NCI-H510A treated with DMSO at 0.1 percent for 48 hours (cell line): ENCODE results near the gene CLTC.
"Not testable (repeated sequence)": the region's sequence is repeated elsewhere in the genome, so short reads cannot be mapped to it uniquely, and the experiment has no call there.

Source experiments
- DNase-seq: peaks from one replicate; lab custom pipeline; 2025; lab: John Stamatoyannopoulos, UW

Gene CLTC

DNA sequence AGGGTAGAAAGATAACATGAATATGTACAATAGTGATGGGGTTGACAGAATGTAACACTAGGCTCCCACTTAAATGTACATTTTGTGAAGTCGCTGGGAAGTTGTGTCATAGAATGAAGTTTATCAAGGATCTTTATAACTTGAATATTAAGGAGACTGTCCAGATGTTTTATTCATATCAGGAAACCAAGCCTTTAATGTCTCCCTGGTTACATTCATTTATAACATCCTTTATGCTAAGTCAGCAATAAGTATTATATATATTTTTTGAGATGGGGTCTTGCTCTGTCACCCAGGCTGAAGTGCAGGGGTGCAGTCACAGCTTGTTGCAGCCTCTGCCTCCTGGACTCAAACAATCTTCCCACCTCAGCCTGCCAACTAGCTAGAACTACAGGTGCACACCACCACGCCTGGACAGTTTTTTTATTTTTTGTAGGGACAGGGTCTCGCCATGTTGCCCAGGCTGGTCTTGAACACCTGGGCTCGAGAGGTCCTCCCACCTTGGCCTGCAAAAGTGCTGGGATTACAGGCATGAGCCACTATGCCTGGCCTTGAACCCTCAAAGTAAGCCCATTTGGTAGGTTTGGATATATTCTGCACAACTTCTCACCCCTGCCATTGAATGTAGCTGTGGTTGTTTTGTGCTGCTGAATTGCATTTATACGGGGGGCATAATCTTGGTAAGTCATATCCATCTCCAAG, 14.1 kb downstream of the CLTC start:
- no peak for DNase-seq

DNA sequence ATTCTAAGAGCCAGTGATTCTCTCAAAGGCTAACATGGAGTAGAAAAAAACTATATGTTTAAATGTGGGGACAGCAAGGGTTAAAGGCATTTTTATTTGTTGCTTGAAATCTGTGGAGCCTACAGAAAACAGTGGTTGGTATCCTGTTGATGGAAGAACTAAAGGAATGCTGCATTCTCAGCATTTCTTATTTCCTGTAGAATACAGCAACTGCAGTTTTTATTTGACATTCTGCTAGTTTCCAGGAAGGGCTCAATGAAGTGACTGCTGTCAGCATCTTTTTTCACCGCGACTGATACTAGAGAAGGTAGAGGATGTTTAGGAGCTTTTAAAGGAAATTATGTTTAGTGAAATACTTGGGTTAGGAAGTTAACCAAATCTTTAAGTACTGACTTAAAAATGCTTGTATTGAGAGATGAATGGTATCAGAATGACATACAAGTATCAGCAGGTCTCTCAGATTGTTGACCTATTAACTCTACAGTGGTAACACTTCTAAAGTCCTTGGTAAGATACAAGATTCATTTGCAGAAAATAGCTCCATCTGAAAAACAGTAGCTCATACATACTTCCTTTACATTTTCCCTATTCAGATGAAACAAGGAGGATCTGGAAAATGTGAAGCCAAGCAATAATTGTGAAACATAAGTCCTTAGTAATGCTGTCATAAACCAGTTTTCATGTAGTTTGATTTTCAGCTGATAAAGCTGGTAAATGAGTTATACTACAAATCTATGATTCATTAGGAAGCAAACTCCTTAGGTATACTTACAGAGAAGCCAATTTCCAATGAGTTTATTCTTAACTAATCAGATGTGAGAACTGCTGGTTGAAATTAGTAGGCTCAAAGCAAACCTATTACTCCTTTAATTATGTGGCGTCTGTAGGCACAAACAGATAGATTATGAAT, 15.2 kb downstream of the CLTC start:
- no peak for DNase-seq

DNA sequence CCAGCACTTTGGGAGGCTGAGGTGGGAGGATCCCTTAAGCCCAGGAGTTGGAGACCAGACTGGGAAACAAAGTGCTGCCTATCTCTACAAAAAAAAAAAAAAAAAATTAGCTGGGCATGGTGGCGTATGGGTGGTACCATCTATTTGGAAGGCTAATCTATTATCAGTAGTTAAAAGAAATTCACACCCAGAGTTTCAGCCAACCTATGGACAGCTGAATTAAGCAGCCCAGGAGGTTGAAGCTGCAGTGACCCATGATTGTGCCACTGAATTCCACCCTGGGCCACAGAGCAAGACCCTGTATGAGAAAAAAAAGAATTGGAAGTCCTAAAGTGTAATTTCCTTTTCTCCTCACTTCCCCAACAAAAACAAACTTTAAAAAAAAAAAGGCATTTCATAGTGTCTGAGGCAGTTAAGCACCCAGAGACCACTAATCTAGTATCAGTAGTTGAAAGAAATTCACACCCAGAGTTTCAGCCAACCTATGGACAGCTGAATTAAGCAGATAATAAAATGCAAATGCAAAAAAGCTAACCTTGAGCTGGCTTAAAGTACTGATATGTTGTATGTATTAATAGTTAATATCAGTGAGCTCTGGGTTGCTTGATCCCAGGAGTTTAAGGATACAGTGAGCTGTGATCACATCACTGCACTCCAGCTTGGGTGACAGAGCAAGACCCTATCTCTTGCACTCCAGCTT, 18.1 kb downstream of the CLTC start:
- no peak for DNase-seq

DNA sequence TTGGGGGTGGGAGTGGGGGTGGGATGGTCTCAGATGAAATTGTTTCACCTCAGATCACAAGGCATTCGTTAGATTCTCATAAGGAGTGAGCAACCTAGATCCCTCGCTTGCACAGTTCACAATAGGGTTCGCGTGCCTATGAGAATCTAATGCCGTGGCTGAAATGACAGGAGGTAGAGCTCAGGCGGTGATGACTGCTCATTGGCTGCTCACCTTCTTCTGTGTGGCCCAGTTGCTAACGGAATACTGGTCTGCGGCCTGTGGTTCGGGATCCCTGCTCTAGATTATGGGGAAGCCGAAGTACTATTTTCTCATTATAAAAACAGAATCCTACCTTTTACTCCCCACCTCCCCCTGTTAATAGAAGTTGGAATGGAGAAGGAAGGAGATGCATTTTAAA, 18.9 kb downstream of the CLTC start:
- DNase-seq: no peak

DNA sequence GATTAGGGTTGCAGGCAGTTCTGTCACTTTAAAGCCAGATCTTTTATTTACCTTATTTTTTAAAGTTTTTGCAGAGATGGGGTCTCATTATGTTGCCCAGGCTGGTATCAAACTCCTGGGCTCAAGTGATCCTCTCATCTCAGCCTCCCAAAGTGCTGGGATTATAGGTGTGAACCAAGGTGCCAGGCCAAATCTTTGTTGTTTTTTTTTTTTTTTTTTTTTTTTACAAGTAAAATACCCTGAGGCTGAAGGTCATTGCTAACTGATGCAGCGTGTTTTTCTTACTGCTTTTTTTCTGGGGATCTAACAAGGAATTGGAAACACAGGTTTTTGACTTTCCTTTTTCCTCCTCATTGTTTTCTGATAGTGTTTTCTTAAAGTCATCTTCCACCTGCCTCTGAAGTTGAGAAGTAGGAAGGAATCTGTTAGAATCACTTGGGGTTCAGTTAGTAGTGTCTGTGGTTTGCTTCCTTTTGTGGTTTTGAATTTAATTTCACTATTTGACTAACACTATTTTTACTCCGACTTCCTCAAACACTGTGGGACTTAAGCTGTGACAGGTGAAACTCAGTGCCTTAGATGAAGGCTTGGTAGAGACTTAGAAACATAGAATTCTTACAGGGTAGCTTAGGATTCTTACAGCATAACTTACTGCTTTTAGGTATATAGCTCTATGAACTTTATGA, 22.2 kb downstream of the CLTC start:
- DNase-seq: no peak

DNA sequence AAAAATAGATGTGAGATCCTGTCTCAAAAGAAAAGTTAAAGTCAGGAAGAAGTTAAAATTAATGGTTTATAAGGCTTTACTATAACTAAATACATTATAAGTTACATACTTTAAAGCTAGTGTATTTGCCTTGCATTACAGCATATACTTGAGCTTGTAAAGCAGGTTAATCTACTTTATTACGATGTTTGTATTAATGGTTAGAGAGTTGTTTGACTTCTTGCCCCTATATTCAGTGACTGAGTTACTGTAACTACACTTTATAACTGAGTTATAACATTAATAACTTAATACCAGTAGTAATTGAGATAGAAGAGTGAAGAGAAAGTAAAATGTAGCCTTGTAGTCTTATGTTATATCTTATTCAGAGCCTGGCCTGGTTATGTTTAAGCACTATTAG, 22.9 kb downstream of the CLTC start:
- peak; percentile 23 for DNase-seq

DNA sequence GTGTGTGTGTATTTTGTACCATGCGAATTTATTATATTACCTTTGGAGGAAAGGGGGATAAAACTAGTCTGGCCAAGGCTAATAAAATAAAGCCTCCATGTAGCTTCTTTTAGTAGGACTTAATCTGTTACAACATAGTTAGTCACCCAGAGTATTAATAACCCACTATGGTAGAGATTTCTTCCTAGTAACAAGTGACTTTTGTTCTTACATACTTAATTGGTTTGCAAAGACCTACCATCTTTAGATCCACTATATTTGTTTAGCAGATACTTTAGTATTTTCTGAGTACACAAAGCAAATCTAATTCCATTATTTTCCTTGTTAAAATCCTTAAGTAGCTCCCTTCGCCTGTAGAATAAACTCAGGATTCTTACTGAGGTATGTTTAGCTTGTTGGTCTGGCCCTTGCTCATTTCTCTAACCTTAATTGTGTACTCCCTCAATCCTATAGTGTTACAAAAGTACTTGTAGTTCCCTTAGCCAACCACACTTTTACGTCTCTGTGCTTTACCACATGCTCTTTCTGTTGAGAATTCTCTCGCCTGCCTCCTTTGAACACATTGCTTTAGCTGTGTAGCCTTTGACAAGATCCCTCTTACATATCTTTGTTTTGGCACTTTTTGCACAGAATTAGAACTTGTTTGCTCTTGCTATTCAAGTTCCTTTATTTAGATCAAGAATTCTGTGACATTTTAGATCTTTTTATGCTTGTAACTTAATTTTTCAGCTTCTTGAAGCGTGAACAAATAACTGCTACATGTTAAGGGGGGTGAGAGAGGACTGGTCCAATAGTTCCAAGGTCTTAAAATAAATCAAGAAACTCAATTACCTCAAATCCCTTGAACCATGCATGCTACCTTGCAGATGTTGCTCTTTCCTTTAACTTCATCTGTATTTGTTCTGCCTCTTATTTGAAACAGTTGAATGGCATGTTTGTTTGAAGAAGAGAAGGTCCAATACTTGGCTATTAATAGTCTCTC, 23.8 kb downstream of the CLTC start:
- DNase-seq: peak; percentile 29

DNA sequence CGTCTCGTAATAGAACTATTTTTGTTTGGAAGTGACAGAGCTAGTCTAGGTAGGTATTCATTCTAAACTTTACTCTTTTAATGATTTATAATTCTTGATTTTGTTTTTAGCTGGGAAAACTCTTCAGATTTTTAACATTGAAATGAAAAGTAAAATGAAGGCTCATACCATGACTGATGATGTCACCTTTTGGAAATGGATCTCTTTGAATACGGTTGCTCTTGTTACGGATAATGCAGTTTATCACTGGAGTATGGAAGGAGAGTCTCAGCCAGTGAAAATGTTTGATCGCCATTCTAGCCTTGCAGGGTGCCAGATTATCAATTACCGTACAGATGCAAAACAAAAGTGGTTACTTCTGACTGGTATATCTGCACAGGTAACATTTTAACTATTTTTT, 27.6 kb downstream of the CLTC start:
- DNase-seq: no peak

DNA sequence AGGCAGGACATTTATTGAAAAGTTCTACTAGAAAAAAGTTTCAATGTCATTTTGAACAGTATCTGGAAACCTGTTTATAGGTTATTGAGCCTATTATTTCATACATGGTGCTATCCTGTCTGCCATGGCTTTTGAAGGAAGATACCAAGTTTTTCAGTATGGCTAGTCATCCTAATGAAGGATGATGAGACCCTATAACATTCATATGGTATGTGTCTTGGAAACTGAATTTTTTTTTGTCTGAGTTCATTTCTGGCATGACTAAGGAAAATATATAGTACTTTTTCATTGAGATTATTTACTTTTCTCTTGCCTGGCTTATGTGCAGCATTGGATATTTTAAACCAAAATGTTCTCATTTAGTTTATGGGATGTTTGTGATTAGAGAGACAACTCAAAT, 30.2 kb downstream of the CLTC start:
- no peak for DNase-seq

DNA sequence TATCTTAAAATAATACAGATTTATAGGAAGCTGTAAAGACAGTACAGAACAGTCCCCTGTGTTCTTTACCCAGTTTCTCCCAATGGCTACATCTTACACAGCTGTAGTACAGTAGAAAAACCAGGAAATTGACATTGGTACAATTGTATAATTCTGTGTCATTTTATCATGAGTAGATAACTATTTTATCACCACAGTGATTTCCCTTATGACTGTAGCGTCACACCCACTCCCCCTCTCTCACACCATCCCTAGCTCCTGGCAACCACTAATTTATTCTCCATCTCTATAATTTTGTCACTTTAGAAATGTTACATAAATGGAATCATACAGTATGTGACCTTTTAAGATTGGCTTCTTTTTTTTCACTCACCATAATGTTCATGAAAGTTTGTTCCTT, 30.9 kb downstream of the CLTC start:
- no peak for DNase-seq

DNA sequence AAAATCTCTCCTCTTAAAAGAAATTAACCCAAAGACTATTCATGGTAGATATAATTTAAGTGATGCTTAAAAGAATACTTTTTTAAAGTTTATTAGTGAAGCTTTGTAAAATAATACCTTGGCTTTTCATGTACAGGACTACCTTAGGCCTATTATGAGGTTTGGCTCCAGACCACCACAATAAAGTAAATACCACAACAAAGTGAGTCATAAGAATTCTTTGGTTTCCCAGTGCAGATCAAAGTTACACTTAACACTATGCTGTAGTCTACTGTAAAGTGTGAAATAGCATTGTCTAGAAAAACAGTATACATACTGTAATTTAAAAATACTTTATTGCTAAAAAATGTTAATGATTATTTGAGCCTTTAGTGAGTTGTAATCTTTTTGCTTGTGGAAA, 31.7 kb downstream of the CLTC start:
- DNase-seq: no peak

DNA sequence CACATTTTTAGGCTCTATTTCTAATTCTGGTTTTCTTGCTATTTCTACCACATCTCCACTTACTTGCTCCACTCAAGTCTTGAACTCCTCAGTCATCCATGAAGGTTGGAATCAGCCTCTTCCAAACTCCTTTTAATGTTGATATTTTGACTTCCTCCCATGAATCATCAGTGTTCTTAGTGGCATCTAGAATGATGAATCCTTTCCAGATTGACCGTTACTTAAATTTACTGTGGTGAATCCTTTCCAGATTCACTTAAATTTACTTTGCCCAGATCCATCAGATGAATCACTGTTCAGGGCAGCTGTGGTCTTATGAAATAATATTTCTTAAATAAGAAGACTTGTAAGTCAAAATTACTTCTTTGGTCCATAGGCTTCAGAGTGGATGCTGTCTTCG, 32.4 kb downstream of the CLTC start:
- no peak for DNase-seq

DNA sequence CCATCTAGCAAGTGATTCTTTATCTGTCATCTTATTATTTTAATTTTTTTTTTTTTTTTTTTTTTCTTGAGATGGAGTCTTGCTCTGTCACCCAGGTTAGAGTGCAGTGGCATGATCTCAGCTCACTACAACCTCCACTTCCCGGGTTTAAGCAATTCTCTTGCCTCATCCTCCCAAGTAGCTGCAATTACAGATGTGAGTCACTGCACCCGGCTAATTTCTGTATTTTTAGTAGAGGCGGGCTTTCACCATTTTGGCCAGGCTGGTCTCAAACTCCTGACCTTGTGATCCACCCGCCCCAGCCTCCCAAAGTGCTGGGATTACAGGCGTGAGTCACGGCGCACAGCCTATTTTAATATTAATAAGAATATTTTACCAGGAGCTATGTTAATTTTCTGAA, 36.9 kb downstream of the CLTC start:
- DNase-seq: not testable (repeated sequence)

DNA sequence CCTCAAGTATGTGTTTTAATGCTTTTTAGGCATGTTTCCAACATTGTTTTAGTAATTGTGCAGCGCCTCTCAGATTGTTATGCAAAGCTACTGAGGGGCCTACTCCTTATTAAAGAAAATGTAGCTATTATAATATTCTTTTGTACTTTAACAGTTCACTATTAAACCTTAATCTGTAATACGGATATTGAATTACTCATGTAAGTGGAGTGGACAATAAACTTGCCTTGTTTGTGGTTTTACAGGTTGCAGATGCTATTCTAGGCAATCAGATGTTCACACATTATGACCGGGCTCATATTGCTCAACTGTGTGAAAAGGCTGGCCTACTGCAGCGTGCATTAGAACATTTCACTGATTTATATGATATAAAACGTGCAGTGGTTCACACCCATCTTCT, 46.5 kb downstream of the CLTC start:
- no peak for DNase-seq

DNA sequence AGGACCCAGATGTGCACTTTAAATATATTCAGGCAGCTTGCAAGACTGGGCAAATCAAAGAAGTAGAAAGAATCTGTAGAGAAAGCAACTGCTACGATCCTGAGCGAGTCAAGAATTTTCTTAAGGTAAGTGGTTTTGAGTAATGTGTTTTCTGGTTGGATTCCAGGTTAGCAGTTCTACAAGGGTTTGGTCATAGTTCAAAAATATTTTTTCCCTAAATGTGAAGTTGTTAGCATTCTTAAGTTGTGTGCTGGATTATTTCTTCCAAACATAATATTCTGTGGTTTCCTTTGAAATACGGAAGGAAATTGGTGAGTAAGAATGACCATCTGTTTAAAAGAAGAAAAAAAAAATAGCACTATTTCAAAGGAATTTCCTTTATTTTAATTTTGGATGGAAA, 49.1 kb downstream of the CLTC start:
- no peak for DNase-seq

DNA sequence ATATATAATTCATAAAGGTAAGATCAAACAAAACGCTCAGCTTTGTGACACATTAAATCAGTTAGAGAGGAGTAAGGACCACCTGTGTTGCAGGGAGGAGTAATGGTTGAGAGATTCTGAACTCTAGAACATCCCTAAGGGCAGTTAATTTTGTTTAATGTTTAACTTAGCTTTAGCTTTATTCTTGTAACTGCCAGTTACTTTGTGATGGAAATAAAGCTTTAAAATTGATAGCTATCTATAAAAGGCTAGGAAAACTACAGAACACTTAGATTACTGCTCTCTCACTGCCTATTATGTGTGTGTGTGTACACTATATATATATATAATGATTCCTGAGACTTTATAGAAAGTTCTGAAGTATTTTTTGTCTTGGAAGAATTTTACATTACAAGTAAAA, 49.7 kb downstream of the CLTC start:
- DNase-seq: no peak

DNA sequence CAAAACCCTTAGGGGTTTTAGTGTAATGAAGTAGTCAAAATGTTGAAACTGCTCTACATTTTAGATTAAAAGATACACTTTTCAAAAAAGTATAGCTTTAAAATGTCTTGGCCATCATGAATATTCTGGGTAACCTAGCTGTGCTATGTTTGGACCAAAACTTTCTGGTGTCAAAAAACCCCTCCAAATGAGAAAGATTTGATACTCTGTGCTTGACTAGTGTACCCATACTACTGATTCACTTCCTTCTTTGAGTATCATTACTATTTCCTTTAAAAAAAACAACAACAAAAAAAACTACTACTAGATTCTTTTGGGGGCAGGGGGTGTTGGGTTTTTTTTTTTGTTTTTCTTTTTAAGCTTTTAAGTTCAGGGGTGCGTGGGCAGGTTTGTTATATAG, 50.2 kb downstream of the CLTC start:
- no peak for DNase-seq

DNA sequence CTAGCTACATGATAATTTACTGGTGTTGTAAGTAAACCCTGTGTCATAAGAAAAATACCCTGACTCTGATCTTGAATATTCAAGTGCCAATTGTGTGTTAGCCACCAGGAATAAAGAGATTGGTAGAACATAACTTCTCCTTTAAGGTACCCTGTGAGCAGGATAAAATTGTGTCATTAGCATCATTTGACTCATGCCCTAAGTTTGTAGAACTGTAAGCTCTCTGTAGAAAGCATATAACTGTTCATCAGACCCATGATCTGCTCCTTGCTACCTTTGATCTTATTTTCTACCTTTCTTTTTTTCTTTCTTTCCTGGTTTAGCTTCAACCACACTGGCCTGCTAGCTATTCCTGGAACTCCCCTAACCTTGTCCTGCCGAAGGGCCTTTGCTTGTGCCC, 51.7 kb downstream of the CLTC start:
- no peak for DNase-seq

DNA sequence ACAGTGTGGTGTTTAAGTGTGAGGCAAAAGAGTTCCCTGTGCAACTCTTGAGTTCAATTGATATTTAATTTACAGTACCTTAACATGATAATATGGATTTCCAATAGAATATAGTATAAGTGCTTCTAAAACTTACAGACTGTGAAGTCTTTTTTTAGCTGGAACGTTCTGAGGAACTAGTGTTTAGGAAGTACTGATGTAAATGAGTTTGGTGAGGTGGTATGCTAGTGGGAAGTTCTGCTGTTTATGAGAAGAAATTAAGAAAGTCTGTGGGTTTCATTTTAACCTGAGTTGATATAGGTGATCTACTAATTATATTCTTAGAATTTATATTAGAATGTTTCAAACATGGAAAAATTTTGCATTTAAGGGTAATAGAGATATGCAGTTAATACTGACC, 55.5 kb downstream of the CLTC start:
- DNase-seq: no peak

DNA sequence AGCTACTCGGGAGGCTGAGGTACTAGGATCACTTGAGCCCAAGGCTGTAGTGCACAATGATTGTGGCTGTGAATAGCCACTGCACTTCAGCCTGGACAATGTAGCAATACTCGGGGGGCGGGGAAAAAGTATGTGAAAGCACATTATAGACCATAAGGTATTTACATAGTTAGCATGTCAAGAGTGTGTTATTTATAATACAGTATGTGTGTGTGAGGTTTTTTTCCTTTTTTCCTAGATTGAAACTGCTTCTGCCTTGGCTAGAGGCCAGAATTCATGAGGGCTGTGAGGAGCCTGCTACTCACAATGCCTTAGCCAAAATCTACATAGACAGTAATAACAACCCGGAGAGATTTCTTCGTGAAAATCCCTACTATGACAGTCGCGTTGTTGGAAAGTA, 57.0 kb downstream of the CLTC start:
- DNase-seq: no peak

DNA sequence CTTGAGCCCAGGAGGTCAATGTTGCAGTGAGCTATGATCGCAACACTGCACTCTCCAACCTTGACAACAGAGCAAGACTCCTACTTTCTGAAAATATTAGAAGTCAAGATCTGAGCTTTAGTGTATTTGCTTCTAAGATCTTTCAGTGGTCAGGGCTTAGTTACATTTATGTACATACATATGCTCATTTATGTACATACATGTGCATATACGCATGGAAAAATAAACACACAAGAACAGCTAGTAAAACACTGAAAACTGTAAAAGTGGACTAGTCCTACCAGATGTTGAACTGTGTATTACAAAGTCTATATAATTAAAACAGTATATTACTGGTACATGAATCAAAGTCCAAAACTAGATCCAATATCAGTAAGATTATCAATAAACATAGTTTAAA, 59.2 kb downstream of the CLTC start:
- DNase-seq: no peak
